Measurements from ENCODE around the gene MCF2L2. TPM values are rescaled to one million over a fixed set of nuclear protein-coding genes. Genes with fewer than 3 reads are reported as not detected.
A peak's percentile ranks its signal among the peaks of the same experiment; 100 is the strongest.
"Not testable (repeated sequence)": the region's sequence is repeated elsewhere in the genome, so short reads cannot be mapped to it uniquely, and the experiment has no call there.

The MCF2L2 gene, protein sequence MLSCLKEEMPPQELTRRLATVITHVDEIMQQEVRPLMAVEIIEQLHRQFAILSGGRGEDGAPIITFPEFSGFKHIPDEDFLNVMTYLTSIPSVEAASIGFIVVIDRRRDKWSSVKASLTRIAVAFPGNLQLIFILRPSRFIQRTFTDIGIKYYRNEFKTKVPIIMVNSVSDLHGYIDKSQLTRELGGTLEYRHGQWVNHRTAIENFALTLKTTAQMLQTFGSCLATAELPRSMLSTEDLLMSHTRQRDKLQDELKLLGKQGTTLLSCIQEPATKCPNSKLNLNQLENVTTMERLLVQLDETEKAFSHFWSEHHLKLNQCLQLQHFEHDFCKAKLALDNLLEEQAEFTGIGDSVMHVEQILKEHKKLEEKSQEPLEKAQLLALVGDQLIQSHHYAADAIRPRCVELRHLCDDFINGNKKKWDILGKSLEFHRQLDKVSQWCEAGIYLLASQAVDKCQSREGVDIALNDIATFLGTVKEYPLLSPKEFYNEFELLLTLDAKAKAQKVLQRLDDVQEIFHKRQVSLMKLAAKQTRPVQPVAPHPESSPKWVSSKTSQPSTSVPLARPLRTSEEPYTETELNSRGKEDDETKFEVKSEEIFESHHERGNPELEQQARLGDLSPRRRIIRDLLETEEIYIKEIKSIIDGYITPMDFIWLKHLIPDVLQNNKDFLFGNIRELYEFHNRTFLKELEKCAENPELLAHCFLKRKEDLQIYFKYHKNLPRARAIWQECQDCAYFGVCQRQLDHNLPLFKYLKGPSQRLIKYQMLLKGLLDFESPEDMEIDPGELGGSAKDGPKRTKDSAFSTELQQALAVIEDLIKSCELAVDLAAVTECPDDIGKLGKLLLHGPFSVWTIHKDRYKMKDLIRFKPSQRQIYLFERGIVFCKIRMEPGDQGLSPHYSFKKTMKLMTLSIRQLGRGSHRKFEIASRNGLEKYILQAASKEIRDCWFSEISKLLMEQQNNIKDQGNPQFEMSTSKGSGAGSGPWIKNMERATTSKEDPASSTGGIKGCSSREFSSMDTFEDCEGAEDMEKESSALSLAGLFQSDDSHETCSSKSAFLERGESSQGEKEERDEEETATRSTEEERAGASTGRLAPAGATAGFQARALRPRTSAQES
- polyA plus RNA-seq (2013) = 4.6 TPM

DNA sequence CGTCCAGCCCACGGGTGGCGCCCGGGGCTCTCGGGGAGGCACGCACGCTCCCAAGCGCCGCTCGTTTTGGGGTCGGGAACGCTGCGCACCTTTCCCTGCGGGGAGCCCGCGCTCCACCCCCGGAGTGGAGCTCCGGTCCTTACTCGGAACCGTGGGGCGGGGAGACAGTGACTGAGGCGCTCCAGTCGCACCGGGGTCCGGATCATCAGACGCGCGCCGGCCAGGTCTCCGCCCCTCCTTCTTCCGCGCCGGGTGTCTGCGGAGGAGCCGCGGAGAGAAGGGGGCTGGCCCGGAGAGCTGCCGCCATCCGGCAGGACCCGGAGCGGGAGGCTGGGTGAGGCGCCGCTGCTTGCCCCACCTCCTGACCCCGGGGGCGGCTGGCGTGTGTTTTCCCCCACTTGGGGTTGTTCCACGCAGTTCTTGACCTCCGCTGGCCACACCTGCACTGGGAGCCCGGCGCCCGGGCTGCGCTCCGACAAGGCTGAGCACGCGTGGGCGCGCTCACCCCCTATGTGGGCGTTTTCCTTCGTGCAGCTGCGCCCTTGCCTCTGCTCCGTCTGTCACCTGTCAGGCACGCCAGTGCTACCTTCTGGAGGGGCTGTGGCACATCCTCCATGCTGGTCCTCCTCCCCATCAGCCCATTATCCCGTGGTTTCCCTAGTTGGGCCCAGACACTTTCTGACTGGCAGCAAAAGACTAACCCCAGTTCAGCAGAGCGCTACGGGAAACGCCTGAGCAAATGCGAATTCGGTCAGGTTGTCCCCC, at the start of gene MCF2L2:
MCF2L2 (minus strand) TSS at position 173 of the 765 bp plus-strand sequence. CDS start 642 bp downstream, outside the sequence.
- Histone ChIP-seq H3K27me3 (replicated peaks in 2 of 5; ENCODE audit: control insufficient read depth in 4 of 5, insufficient read depth in 5 of 5, low read length in 4 of 5) (peaks cover 0 to 8% (median 0%) of the 10 kb centered on the region in 5 experiments), H3K27ac (ENCODE audit: insufficient read depth in 1 of 2, low read depth in 1 of 2, low read length in 2 of 2, poor library complexity in 1 of 2, severe bottlenecking in 2 of 2) (peak within 1 kb of the TSS in 1 of 2 experiments; percentile 14), H3K4me3 (ENCODE audit: control insufficient read depth in 1 of 7, extremely low read depth in 1 of 7, insufficient read depth in 4 of 7, low read depth in 2 of 7, low read length in 6 of 7) (peak within 1 kb of the TSS; percentile 56 to 94 (median 79)), H3K36me3 (ENCODE audit: control insufficient read depth in 4 of 4, insufficient read depth in 4 of 4, low read length in 3 of 4) (no peaks in the 10 kb centered on the region), H3K4me1 (ENCODE audit: control extremely low read depth in 1 of 4, control insufficient read depth in 4 of 4, insufficient read depth in 4 of 4, low read length in 3 of 4) (peaks cover 0 to 21% (median 17%) of the 10 kb centered on the region in 4 experiments), H3K9me3 (ENCODE audit: control extremely low read depth in 1 of 5, control insufficient read depth in 4 of 5, insufficient read depth in 2 of 5, low read depth in 1 of 5, low read length in 4 of 5) (no peaks in the 10 kb centered on the region)
- WGBS (ENCODE audit: insufficient coverage) = under 1% methylated on average over 63 of the region's 68 CpGs
- peak; percentile 65 to 90 (median 81) for DNase-seq
- POLR2A ChIA-PET = no interaction called here
- CTCF ChIA-PET = interaction anchor here (0.8 to 1.7 kb wide), 2 partner anchors 11 to 163 kb away, joined by 3 to 8 read pairs; no protein-coding TSS in a partner anchor

DNA sequence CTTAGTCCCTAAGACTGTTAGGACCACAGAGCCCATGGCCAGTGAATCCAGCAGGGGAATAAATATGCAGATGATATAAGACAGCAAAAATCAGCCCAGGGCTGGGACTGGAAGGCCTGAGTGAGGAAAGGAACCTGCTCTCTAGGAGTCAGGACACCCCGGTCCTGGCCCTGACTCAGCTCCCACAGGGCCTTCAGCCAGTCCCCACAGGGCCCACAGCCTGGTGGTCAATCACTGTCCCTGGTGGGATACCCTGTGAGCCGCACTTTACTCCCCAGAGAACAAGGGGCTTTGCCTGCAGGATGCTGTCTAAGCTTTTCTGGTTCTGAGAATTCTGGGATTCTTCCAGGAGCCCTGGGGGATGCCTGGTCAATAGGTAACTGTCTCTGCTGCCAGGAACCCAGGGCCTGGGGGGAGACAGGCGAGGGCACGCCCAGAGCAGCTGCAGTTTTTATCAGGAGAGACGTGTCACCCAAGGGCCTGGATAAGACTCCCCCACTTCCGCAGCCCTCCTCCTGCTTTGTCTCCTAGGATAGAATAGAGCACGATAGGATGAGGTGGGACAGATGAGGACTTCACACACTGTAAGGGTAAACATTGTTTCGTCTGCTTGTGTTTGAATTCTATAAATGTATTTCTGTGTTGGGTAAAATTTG, 49.5 kb upstream of the MCF2L2 start:
- H3K27me3 ChIP-seq (replicated peaks in 2 of 5; ENCODE audit: control insufficient read depth in 4 of 5, insufficient read depth in 5 of 5, low read length in 4 of 5) = no peaks in the 10 kb centered on the region
- no peak overlapping the region for H3K4me3 ChIP-seq (ENCODE audit: control insufficient read depth in 1 of 7, extremely low read depth in 1 of 7, insufficient read depth in 4 of 7, low read depth in 2 of 7, low read length in 6 of 7)
- H3K36me3 ChIP-seq (ENCODE audit: control insufficient read depth in 4 of 4, insufficient read depth in 4 of 4, low read length in 3 of 4) = no peaks in the 10 kb centered on the region
- DNase-seq = no peak
- H3K27ac ChIP-seq (ENCODE audit: insufficient read depth in 1 of 2, low read depth in 1 of 2, low read length in 2 of 2, poor library complexity in 1 of 2, severe bottlenecking in 2 of 2) = no peak overlapping the region
- H3K4me1 ChIP-seq (ENCODE audit: control extremely low read depth in 1 of 4, control insufficient read depth in 4 of 4, insufficient read depth in 4 of 4, low read length in 3 of 4) = peaks cover 0 to 11% (median 9%) of the 10 kb centered on the region in 4 experiments
- 93% methylated on average over 8 of the region's 8 CpGs for WGBS (ENCODE audit: insufficient coverage)
- no peaks in the 10 kb centered on the region for H3K9me3 ChIP-seq (ENCODE audit: control extremely low read depth in 1 of 5, control insufficient read depth in 4 of 5, insufficient read depth in 2 of 5, low read depth in 1 of 5, low read length in 4 of 5)
- ChIA-PET CTCF (interaction anchor here (0.8 to 3.2 kb wide), 3 partner anchors 11 to 289 kb away, joined by 4 to 36 read pairs (median 7); no protein-coding TSS in a partner anchor), POLR2A (interaction anchor here (0.6 kb wide), 1 partner anchor 48 kb away, joined by 3 read pairs; no protein-coding TSS in a partner anchor)

DNA sequence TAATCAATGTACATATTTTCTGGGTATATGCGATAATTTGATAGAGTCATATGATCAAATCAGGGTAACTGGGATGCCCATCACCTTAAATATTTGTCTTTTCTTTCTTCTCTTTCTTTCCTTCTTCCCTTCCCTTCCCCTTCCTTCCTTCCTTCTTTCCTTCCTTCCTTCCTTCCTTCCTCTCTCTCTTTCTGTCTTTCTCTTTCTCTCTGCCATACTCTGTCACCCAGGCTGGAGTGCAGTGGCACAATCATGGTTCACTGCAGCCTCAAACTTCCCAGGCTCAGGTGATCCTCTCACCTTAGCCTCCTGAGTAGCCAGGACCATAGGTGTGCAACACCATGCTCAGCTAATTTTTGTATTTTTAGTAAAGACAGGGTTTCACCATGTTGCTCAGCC, 47.3 kb upstream of the MCF2L2 start:
- peaks cover 0 to 11% (median 9%) of the 10 kb centered on the region in 4 experiments for H3K4me1 ChIP-seq (ENCODE audit: control extremely low read depth in 1 of 4, control insufficient read depth in 4 of 4, insufficient read depth in 4 of 4, low read length in 3 of 4)
- H3K36me3 ChIP-seq (ENCODE audit: control insufficient read depth in 4 of 4, insufficient read depth in 4 of 4, low read length in 3 of 4); POLR2A ChIA-PET; H3K9me3 ChIP-seq (ENCODE audit: control extremely low read depth in 1 of 5, control insufficient read depth in 4 of 5, insufficient read depth in 2 of 5, low read depth in 1 of 5, low read length in 4 of 5); H3K27me3 ChIP-seq (replicated peaks in 2 of 5; ENCODE audit: control insufficient read depth in 4 of 5, insufficient read depth in 5 of 5, low read length in 4 of 5); H3K4me3 ChIP-seq (ENCODE audit: control insufficient read depth in 1 of 7, extremely low read depth in 1 of 7, insufficient read depth in 4 of 7, low read depth in 2 of 7, low read length in 6 of 7); H3K27ac ChIP-seq (ENCODE audit: insufficient read depth in 1 of 2, low read depth in 1 of 2, low read length in 2 of 2, poor library complexity in 1 of 2, severe bottlenecking in 2 of 2); DNase-seq: not testable (repeated sequence)
- CTCF ChIA-PET = interaction anchor here (1.3 to 2.3 kb wide), 7 partner anchors 9 to 176 kb away, joined by 3 to 8 read pairs (median 5); no protein-coding TSS in a partner anchor
- WGBS (ENCODE audit: insufficient coverage) = no CpG with 5 or more reads among the region's 1 CpG

DNA sequence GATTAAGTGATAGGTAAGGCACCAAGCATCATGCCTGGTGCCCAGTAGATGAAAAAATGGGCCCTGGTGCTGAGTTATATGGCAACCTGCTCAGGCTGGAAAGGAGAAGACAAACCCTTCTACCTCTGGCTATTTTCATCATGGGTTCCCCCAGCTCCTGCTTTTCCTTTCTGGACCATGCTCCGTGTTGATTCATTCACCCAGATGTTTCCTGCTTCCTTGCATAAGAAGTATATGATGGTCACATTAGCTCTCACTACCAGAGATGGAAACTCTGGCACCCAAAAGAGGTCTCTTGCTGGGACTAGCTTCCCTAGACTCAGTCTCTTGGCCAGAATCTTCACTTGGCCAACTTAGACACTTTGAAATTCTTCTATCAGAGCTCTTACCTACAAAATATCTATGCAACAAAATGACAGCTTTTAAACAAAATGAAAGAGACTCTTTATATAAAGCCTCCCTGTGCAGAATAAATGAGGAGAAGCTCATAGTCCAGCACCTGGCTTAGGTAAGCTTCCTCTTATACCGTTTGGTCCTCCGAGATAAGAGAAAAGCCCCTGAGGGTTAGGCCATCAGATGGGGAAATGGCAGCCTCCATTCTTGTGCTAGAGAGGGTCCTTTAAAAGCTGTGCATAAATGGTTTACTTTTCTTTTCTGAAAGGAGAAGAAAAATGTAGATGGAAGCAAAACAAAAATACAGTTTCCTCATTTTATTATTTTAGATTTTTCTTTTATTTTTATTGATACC, 46.8 kb upstream of the MCF2L2 start:
- peak in 2 of 3 donors; percentile 50 to 64 for DNase-seq
- no peaks in the 10 kb centered on the region for H3K27me3 ChIP-seq (replicated peaks in 2 of 5; ENCODE audit: control insufficient read depth in 4 of 5, insufficient read depth in 5 of 5, low read length in 4 of 5)
- H3K4me3 ChIP-seq (ENCODE audit: control insufficient read depth in 1 of 7, extremely low read depth in 1 of 7, insufficient read depth in 4 of 7, low read depth in 2 of 7, low read length in 6 of 7) = peak overlapping the region in 1 of 7 experiments; percentile 1
- no peaks in the 10 kb centered on the region for H3K36me3 ChIP-seq (ENCODE audit: control insufficient read depth in 4 of 4, insufficient read depth in 4 of 4, low read length in 3 of 4)
- whole genome bisulfite sequencing (ENCODE audit: insufficient coverage) = 7% methylated on average over 3 of the region's 3 CpGs
- CTCF ChIA-PET = interaction anchor here (1.3 to 2.3 kb wide), 6 partner anchors 9 to 177 kb away, joined by 3 to 8 read pairs (median 6); no protein-coding TSS in a partner anchor
- H3K27ac ChIP-seq (ENCODE audit: insufficient read depth in 1 of 2, low read depth in 1 of 2, low read length in 2 of 2, poor library complexity in 1 of 2, severe bottlenecking in 2 of 2) = no peak overlapping the region
- POLR2A ChIA-PET = interaction anchor here (0.7 kb wide), 1 partner anchor 19 kb away, joined by 5 read pairs; no protein-coding TSS in a partner anchor
- H3K4me1 ChIP-seq (ENCODE audit: control extremely low read depth in 1 of 4, control insufficient read depth in 4 of 4, insufficient read depth in 4 of 4, low read length in 3 of 4) = peaks cover 0 to 11% (median 9%) of the 10 kb centered on the region in 4 experiments
- H3K9me3 ChIP-seq (ENCODE audit: control extremely low read depth in 1 of 5, control insufficient read depth in 4 of 5, insufficient read depth in 2 of 5, low read depth in 1 of 5, low read length in 4 of 5) = no peaks in the 10 kb centered on the region

DNA sequence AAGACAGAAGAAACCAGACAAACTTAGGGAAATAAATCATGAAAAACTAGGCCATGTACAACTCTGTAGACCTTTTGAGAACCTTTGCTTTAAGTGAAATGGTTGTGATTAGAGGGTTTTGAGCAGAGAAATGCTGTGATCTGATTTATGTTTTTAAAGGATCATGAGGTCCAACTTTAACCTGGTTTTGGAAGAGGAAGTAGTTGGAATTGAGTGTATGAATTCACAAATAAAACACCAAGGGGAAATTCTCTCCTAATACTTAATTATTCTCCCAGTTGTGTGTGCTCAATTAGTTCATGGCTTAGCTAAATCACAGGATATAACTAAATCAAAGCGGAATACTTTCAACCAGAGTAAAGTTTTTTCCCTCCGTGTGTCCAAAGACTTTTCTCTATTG, 45.5 kb upstream of the MCF2L2 start:
- Histone ChIP-seq H3K27me3 (replicated peaks in 2 of 5; ENCODE audit: control insufficient read depth in 4 of 5, insufficient read depth in 5 of 5, low read length in 4 of 5) (no peaks in the 10 kb centered on the region), H3K4me1 (ENCODE audit: control extremely low read depth in 1 of 4, control insufficient read depth in 4 of 4, insufficient read depth in 4 of 4, low read length in 3 of 4) (peaks cover 0 to 14% (median 12%) of the 10 kb centered on the region in 4 experiments), H3K9me3 (ENCODE audit: control extremely low read depth in 1 of 5, control insufficient read depth in 4 of 5, insufficient read depth in 2 of 5, low read depth in 1 of 5, low read length in 4 of 5) (no peaks in the 10 kb centered on the region), H3K4me3 (ENCODE audit: control insufficient read depth in 1 of 7, extremely low read depth in 1 of 7, insufficient read depth in 4 of 7, low read depth in 2 of 7, low read length in 6 of 7) (no peak overlapping the region), H3K36me3 (ENCODE audit: control insufficient read depth in 4 of 4, insufficient read depth in 4 of 4, low read length in 3 of 4) (no peaks in the 10 kb centered on the region), H3K27ac (ENCODE audit: insufficient read depth in 1 of 2, low read depth in 1 of 2, low read length in 2 of 2, poor library complexity in 1 of 2, severe bottlenecking in 2 of 2) (no peak overlapping the region)
- CTCF ChIA-PET = interaction anchor here (1.0 to 1.9 kb wide), 4 partner anchors 11 to 277 kb away, joined by 3 to 6 read pairs (median 4); no protein-coding TSS in a partner anchor
- DNase-seq = no peak
- POLR2A ChIA-PET = no interaction called here
- WGBS (ENCODE audit: insufficient coverage) = 100% methylated on average over 2 of the region's 2 CpGs
